Measurements from ENCODE around the gene NGFR. TPM values are rescaled to one million over a fixed set of nuclear protein-coding genes. Genes with fewer than 3 reads are reported as not detected.

Gene NGFR
- total RNA-seq, 1 experiment from 2014 or later, result 1.6 TPM

GRCh38 chr17:49489348-49489747 lies 5.7 kb upstream of the NGFR start:
- H3K27ac ChIP-seq (ENCODE audit: low read length), result no peak overlapping the region
- no peak for TF ChIP-seq POLR2AphosphoS5 (IDR thresholded peaks at IDR 0.05; ENCODE audit: low read depth, low read length)
- no peak for TF ChIP-seq SIN3A (IDR thresholded peaks at IDR 0.05; ENCODE audit: borderline replicate concordance, insufficient read depth, low read depth, low read length)
- TF ChIP-seq REST (IDR thresholded peaks at IDR 0.05; ENCODE audit: insufficient read depth in 1 of 2, low read depth in 2 of 2, low read length in 1 of 2), result no peak
- TF ChIP-seq TCF7L2 (IDR thresholded peaks at IDR 0.05; ENCODE audit: low read depth, low read length), result no peak
- TF ChIP-seq CTCF (IDR thresholded peaks at IDR 0.05), result no peak
- ChIA-PET POLR2A (no interaction called here), CTCF (no interaction called here)
- ATAC-seq (no peak), DNase-seq (ENCODE audit: low read depth, low spot score) (no peak)
- in situ Hi-C loops (cut with HindIII; ENCODE audit: low pct_unique_long_range_greater_than_20kb, low sequenced_read_pairs), result no loop called here
- H3K36me3 ChIP-seq (ENCODE audit: control insufficient read depth, insufficient read depth, low read length), result no peaks in the 10 kb centered on the region
- no peaks in the 10 kb centered on the region; the same call in 1 of the 2 replicates for H3K27me3 ChIP-seq (ENCODE audit: control insufficient read depth, insufficient read depth, low read length)
- no peak overlapping the region for H3K4me3 ChIP-seq (ENCODE audit: low read depth in 2 of 2, low read length in 2 of 2)
- no peaks in the 10 kb centered on the region for H3K4me1 ChIP-seq (ENCODE audit: control insufficient read depth, insufficient read depth, low read length)
- no peaks in the 10 kb centered on the region for H3K9me3 ChIP-seq (ENCODE audit: control insufficient read depth, insufficient read depth, low read depth, low read length)
- intact Hi-C loops (cut with micrococcal nuclease; ENCODE audit: unreplicated experiment), result no loop called here
- BruUV-seq (replicated peaks), result no TSS peak

GRCh38 chr17:49490276-49490675 lies 4.8 kb upstream of the NGFR start:
- H3K27me3 ChIP-seq (ENCODE audit: control insufficient read depth, insufficient read depth, low read length), result no peaks in the 10 kb centered on the region; the same call in none of the 2 replicates
- in situ Hi-C loops (cut with HindIII; ENCODE audit: low pct_unique_long_range_greater_than_20kb, low sequenced_read_pairs), result no loop called here
- no TSS peak for BruUV-seq (replicated peaks)
- ChIA-PET POLR2A (no interaction called here), CTCF (no interaction called here)
- H3K27ac ChIP-seq (ENCODE audit: low read length), result no peak overlapping the region
- TF ChIP-seq TCF7L2 (IDR thresholded peaks at IDR 0.05; ENCODE audit: low read depth, low read length) (no peak), SIN3A (IDR thresholded peaks at IDR 0.05; ENCODE audit: borderline replicate concordance, insufficient read depth, low read depth, low read length) (no peak), POLR2AphosphoS5 (IDR thresholded peaks at IDR 0.05; ENCODE audit: low read depth, low read length) (no peak), CTCF (IDR thresholded peaks at IDR 0.05) (no peak), REST (IDR thresholded peaks at IDR 0.05; ENCODE audit: insufficient read depth in 1 of 2, low read depth in 2 of 2, low read length in 1 of 2) (no peak)
- intact Hi-C loops (cut with micrococcal nuclease; ENCODE audit: unreplicated experiment), result no loop called here
- H3K4me3 ChIP-seq (ENCODE audit: low read depth in 2 of 2, low read length in 2 of 2), result no peak overlapping the region
- DNase-seq (ENCODE audit: low read depth, low spot score) (no peak), ATAC-seq (no peak)
- H3K4me1 ChIP-seq (ENCODE audit: control insufficient read depth, insufficient read depth, low read length), result no peaks in the 10 kb centered on the region; the same call in 1 of the 2 replicates
- no peaks in the 10 kb centered on the region for H3K36me3 ChIP-seq (ENCODE audit: control insufficient read depth, insufficient read depth, low read length)
- no peaks in the 10 kb centered on the region for H3K9me3 ChIP-seq (ENCODE audit: control insufficient read depth, insufficient read depth, low read depth, low read length)
